Measurements from ENCODE around the gene SEPSECS.

SEPSECS gene

DNA sequence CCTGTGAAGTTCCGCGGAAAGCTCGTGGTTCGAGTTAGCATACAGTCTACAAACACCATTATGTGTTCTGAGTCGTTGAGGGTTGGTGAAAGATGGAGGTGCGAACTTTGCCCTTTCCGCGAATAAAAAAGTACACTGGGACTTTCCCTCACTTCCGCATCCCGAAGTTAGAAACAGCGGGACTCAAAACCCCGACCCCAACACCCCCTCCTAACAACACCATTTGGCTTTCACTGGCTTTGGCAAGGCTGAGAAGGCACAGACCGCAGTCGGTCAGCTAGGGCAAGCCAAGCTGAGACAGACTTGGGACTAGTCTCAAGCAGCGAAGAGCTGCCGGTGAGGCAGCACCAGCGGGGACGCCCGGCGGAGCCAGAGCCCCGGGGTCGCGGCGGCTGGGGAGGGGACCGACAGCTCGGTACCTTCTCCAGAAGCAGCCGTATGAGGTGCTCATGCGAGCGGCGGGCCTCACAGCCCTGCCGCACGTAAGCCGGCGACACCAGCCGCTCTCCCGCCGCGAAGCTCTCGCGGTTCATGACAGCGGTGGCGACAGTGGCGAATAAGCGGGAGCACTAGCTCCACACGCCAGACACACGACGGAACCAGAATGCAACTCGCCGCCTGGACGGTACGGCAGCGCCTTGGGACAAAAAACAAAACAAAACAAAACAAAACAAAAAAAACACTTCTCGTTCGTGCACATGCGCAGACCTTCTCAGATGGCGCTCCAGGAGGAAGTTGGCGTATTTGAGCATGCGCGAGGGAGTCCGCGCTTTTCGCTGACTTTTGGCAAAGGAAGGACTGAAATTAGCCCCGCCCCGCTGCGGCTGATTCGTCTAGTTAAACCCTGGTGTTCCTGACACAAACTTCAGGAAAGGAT, at the start of gene SEPSECS:
Gene SEPSECS (minus strand): TSS at position 613 of the 877 bp plus-strand sequence. CDS start 80 bp downstream, at position 533.
- DNase-seq: peak; percentile 96

DNA sequence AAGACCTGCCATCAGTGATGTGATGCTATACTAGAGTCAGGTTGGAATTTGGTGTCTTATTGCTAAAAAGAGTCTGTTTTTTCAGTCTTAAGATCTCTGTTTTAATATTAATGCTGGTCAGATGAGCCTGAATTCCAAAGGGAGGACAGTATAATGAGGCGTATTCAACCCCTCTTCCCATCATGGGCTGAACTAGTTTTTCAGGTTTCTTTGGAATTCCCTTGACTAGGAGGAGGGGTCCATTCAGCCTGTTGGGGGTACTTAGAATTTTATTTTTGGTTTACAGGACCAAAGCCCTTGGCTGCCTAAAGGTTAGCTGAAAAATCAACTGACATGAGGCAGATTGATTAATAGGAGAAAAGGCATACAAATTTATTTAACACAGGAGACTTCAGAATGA, 49.5 kb upstream of the SEPSECS start:
- DNase-seq: no peak

DNA sequence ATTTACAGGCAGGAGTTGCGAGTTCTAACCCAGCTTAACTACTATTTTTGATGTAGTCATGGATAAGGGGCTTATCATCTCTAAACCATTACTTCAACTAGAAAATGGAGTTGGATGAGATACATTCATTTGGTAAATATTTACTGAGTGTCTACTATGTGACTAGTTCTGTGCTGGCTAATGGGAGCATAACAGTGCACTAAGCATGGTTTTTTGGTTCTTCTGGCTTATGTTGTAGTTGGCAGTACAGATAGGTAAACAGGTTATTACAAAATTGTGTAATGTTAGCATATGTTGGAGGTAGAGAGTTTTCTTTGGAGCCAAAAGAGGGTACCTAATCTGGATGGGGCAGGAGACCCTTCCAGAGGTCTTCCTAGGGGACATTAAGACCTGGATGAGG, 47.7 kb upstream of the SEPSECS start:
- DNase-seq: no peak

DNA sequence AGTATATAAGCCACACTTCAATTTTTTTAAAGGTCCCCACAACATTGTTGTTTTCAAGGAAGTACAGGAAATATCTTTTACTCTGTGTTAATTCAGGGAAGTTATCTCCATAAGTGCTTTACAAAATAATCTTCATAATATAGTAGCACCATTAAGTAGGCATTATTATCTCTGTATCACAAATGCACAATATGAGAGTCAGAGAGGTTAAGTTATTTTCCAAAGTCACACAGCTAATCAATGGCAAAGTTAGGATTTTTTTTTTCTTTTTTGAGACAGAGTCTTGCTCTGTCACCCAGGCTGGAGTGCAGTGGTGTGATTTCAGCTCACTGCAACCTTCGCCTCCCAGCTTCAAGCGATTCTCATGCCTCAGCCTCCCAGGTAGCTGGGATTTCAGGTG, 38.5 kb upstream of the SEPSECS start:
- DNase-seq: no peak

DNA sequence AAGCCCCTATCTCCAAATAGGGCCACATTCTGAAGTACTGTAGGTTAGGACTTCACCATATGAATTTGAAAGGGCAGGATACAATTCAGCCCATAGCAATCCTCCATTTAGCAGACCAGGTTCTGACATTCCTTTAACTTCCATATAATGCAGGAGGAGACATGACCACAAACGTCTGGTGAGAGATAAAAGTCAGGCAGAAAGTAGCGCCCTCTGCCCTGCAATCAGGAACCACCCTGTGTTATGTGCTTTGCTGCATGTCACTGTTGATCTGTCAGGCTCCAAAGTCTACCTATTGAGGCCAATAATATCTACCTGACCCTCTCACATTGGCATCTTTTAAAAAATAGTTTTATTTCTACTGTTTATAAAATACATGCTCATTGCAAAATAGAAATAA, 30.2 kb upstream of the SEPSECS start:
- DNase-seq: no peak

DNA sequence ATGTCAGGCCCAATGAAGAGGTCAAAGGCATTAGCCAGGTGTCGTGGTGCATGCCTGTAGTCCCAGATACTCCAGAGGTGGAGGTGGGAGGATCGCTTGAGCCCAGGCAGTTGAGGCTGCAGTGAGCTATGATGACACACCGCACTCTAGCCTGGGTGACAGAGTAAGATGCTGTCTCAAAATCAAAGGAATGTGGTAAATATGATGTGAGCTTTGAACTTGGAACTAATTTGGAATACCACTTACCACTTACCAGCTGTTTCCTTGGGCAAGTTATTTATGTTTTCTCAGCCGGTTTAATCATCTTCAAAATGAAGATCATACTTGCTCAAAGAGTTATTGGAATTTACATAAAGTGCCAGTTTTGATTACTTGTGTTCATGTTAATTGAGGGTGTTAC, 23.8 kb upstream of the SEPSECS start:
- no peak for DNase-seq

DNA sequence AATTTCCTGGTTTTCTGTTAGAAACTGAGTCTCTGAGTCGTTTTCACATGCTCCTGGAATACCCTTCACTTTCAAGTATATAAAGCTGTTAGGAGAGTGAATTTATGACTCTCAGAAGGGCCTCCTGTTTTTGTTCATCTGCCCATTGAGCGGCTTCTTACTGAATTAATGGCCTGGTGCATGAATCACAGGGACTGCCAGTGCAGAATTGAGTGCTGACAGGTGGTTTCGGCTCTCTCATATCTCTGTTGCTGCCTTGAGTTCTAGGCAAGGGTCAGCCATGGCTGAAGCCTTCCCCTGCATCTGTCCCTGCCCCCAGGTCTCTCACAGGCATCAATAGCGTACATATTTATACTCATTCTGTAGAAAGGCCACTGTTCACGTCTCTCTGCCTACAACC, 22.7 kb upstream of the SEPSECS start:
- no peak for DNase-seq

DNA sequence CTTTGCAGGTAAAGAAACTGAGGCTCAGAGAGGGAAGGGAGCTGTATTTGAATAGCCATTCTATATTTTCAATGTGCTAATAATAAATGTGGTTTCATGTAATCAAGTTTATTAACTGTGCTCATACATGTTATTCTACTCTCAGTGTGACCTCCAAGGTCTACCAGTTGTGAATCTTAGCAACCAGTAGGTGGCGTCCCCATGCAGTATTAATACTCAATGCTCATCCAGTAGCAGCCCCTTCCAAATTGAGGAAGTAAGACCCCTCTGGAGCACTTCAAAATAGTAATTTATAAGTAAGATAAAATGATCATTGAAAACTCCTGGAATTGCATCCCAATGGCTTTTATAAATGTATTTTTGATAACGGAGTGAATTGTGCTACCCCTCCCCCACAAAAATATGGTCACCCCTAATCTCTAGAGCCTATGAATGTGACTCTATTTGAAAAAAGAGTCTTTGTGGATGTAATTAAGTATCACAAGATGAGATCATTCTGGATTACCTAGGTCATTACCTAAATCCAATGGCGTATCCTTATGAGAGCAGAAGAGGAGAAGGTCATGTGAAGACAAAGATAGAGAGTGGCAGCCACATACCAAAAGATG, 20.4 kb upstream of the SEPSECS start:
- DNase-seq: peak; percentile 45

DNA sequence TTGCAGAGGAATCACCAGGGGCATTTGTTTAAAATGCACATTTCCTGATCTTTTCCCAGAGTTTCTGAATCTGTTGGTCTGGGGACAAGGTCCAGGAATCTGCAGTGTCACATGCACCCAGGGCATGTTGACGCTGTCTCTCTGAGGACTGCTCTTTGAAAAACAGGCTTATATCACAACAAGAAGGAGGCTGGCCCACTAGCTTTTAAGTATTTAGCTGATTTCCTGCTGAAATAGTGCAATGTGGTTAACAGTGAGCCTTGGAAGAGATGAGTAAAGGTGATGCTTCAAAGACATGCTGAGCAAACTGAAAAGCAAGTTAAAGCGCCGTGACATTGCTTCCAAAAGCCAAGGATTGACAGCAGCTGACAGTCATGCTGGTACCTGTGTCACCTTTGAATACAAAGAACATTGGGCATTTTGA, 18.6 kb upstream of the SEPSECS start:
- DNase-seq: peak; percentile 6

DNA sequence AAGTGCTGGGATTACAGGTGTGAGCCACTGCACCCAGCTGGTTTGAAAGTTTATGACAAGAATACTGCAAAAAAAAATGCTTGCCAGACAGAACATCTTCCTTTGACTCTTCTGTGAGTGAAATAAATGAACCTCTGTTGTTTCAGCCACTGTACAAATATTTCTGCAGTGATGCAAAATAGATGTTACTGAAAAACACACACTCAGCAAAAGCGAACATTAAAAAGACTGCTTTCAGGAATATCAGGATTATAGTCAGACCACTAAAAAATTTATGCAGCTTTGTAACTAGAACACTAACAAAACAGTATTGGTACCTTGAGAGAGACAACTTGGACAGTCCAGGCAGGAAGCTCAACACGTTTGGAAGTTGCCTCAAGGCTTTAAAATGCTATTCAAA, 16.9 kb upstream of the SEPSECS start:
- DNase-seq: no peak

DNA sequence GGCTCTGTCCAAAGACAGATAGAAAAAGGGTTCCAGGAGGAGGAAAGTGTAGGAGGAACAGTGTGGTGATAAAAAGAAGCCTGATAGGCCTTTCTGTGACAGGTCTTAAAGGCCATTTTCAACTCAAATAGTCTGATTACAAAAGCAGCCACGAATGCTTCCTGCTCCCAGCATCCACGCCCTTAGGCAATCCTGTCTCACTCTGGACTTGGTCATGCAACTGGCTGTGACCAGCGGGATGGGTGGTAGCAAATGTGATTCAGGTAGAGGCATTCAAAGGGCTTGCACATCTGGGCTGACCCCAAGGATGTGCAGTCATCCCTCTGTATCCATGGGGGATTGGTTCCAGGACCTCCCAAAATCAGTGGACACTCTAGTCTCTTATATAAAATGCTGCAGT, 14.4 kb upstream of the SEPSECS start:
- DNase-seq: no peak

DNA sequence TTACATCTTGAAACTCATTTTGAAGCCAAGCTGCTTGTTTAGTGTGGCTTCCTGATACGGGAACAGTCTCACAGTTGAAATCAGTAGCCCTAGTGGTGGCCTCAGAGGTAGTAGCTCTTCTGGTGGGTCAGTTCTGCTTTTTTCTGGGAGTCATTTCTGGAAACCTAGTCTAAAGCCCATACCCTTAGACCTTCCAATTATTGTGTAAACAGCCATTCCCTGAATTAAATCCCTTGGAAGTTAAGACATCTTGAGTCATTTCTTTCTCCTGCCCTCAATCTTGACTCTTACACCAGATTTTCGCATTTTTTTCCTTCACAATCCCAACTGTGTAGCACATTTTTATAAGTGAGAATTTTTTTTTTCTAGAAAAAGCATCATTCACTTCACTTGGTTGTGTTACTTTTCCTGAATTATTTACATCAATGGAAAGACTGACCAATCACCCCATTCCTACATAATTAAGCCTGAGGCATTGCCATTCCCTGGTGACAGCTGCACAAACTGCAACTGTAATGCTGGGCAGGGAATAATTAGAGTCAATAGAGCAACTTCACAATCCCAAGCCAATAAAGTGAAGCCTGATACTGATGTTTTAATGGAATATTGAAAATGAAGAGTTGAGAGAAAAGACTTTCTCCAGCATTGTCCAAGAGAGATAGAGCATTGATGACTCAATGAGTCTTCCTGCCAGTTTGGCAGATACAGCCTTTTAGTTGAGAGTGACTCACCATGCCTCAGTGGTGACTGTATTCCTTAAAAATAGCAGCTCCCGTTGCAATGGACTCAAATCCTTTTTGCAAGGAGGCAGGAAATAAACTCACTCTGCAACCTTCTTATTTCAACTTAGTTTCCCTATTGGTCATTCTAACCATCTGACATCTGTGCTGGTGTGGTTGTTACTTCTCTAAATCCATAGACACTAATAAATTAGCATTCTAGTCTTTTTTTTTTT, 13.0 kb upstream of the SEPSECS start:
- no peak for DNase-seq

DNA sequence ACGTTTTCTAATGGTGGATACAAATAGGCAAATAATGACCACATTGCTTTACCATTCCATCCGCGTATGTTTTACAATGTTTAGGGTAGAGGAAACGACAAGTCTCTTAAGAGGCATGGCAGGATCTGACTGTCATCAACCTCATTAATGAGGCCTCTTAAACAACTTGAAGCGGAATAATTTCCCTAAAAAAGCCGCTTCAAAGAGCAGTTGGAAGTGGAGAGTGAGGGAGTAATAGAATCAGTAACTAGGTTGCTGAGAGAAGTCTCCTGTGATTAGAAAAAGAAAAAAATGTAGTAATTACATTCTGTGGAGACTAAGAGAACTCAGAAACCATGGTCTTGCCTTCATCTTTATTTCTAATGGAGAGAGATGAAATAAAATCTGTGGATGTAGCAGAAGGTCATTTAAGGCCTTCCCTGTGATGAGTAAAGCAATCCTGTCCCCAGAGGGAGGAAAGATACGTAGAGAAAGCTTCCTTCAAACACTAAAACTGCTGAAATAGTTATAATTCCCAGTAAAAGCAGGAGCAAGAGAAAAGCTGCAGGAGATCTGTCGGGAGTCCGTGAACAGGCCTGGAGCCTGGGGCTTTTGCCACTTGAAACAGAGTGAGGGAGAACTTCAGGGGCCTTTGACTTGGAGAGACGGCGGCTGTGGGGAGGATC, 11.1 kb upstream of the SEPSECS start:
- no peak for DNase-seq

DNA sequence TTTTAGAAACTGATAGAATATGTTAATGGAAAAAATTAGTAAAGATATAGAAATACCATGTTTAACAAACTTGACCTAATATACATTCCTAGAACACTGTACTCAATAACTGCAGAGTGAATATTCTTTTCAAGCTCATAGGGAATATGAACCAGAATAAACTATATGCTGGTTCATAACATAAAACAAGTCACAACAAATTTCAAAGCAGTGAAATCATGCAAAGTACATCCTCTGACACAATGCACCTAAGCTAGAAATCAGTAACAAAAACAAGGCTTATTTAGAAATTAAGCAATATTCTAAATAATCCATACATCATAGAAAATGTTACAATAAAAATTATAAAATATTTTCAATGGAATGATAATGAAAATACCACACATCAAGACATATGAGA, 9.2 kb upstream of the SEPSECS start:
- no peak for DNase-seq

DNA sequence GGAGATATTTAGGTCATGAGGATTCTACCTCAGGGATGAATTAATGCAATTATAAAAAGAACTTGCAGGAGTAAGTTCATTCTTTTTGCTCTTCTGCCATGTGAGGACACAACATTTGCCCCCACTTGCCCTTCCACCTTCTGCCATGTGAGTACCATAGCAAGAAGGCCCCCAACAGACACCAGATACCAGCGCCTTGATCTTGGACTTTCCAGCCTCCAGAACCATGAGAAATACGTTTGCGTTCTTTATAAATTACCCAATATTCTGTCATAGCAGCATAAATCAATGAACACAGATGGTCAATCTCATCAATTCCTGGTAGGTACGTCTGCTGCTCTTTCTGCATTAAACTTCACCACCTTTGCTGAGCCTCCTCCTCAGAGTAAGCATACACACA, 5.7 kb upstream of the SEPSECS start:
- no peak for DNase-seq

DNA sequence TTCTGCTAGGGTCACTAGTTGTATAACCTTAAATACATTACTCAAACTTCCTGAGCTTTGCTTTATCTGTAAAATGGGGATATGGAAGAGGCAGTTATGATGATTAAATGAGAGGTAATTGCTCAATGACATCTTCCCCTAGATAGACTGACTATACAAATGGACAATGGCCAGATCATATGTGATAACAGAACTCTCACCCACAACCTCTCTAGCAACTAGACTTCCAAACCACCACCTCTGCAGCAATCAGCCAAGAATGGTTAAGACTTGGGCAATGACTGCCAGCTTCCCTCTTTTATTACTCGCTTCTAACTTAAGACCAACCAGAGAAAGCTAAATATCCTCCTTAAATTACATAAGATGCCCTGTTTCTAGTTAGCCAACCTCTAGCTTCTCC, 2.9 kb upstream of the SEPSECS start:
- no peak for DNase-seq

DNA sequence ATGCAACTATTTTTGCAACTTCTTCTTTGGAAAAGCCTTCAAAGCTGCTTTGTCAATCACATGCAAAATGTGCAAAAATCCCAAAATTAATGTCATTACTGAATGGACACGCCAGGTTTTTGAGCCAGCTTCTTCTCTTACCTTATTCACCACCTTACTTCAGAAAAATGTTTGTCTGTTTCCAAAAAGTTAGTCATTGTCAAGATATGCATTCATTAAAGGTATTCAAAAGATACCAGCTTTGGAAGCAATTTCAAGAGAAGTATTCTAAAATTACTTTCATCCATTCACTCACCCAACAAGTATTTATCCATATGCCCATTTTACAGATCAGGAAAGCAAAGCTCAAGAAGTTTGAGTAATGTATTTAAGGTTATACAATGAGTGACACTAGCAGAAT, 2.3 kb upstream of the SEPSECS start:
- DNase-seq: no peak

DNA sequence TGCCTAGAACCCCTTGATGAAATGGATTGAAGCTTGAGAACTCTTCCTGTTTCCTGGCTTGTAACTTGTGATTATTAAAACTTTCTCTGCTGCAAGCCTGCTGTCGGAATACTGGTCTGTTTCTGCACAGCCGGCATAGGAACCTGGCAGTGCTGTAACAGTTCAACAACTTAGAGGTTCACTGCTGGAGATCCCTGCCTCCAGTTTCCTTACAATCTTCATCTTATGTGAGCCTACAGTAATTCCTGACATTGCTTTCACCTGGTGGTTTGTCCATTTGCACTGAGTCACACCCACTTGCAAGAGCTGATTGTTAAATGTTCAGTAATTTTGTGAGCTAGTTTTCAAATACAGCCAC, 1.3 kb upstream of the SEPSECS start:
- DNase-seq: no peak

DNA sequence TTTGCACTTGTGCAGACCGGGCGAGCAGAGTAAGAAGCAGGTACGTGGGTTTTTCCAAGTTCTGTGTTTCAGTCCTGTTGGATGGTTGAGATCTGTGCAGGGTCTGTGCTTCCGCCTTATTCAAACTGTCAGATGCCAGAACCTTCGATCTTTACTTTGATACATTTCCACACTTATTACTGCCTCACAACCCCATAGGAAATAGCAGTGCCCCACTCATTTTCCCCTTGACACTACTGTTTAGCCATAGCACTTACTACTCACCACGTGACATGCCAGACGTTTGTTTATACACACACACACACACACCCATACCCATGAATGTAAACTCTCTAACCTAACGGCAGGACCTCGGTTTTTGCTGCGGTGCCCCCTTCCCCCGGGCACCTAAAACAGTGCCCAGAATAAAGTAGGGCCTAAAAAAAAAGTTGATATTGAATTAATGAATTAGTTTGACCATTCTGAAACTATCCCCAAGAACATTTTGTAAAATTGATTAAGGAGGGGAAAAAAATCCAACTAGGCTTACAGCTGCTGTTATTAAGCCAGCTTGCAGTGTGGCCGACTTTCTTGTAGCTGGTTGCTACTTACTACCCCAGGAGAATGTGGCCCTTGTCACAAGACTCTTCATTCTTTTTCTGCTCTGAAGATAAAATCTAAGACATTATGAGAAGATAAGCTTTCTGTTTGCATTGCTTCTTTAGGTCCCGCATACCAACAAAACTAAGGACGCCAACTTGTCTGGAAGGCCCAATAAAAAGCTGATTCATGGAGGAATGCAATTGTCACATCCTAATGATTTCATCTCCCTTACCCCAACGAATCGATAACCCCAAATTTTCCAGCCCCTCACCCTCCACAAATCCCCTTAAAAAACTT, 704 bp upstream of the SEPSECS start:
- no peak for DNase-seq

DNA sequence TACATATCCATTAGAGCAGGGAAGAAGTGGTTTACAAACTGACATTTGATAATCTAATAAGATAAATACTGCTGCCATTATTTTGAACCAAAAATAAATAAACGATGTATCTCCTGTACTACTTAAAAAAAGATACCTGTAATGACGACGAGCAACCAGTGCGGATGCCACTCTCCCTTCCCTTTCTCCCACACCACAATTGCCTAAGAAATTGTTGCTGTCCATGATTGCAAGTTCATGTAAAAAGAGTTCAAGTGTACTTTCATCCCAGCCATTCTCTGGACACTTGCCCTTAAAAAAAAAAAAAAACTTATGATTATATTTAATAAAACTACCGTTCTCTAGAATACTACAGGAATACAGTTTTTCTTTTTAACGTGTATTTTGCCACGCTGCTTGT, 1.4 kb downstream of the SEPSECS start:
- DNase-seq: no peak

DNA sequence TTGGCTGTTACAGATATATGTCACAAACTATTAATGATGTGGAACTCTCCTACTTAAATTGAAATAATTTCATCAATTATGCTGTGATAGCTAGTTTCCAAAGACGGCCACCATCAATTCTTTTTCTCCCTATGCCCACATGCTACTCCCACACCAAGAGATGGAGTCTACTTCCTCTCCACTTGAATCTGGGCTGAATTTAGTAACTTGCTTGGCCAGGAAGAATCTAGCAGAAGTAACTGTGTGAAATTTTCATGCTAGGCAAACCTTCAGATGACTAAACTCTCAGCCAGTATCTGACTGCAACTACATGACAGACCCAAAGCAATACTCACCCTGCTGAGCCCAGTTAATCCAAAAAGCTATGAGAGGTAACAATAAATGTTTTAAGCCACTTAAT, 3.2 kb downstream of the SEPSECS start:
- DNase-seq: no peak

DNA sequence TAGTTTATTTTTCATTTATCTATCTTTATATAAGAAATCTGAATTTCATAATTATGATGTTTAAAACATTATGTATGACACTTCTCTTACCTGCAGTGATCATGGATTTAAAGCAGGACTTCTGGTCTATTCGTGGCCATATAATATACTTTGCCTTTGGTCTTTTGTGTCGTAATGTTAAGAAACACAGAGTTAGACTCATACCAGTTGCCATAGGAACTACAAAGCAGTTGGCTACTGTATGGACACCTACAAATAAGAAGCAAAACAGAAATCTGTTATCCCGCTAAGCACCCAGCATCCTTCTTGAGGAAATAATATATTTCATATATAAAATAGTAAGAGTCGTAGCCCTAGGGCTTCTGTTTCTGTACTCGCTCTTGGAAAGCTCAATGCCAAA, 4.3 kb downstream of the SEPSECS start:
- no peak for DNase-seq

Data from stimulated activated CD4-positive, alpha-beta T cell treated with anti-CD3 and anti-CD28 coated beads, Interleukin-4, amount 100 ng/mL, for 24 hours (primary cell).